ENCODE data around the gene CD109.

The CD109 gene

GRCh38 chr6:73732845-73733675 is 37.1 kb downstream of the CD109 start:
- TF ChIP-seq, protein P1, sequence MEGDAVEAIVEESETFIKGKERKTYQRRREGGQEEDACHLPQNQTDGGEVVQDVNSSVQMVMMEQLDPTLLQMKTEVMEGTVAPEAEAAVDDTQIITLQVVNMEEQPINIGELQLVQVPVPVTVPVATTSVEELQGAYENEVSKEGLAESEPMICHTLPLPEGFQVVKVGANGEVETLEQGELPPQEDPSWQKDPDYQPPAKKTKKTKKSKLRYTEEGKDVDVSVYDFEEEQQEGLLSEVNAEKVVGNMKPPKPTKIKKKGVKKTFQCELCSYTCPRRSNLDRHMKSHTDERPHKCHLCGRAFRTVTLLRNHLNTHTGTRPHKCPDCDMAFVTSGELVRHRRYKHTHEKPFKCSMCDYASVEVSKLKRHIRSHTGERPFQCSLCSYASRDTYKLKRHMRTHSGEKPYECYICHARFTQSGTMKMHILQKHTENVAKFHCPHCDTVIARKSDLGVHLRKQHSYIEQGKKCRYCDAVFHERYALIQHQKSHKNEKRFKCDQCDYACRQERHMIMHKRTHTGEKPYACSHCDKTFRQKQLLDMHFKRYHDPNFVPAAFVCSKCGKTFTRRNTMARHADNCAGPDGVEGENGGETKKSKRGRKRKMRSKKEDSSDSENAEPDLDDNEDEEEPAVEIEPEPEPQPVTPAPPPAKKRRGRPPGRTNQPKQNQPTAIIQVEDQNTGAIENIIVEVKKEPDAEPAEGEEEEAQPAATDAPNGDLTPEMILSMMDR (conservative IDR thresholded peaks at IDR 0.05; ENCODE audit: low read depth, low read length): peak; percentile 97
- DNase-seq (ENCODE audit: low read depth): no peak
- H3K4me3 ChIP-seq (ENCODE audit: low read length): no peak overlapping the region

DNA sequence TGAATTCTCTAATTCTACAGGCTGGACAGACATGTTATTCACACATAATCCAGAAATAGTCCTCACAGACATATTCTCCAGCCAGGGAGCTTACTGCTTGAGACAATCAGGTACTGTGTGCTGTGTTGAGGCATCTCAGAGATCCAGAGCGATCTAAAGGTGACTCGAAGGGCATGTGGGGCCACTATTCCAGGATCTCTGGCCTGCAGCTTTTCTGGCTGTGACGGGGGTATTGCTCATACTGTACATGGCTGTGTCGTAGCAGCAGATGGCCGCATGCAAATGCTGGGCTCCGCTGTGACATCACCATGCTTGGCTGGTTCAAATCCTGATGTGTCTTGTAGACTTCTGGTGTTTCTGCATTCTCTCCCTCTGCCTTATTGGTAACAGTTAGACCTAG is 37.8 kb downstream of the CD109 start:
- no peak for DNase-seq (ENCODE audit: low read depth)
- no peak overlapping the region for H3K4me3 ChIP-seq (ENCODE audit: low read length)
- TF ChIP-seq, protein P1 (conservative IDR thresholded peaks at IDR 0.05; ENCODE audit: low read depth, low read length): no peak

GRCh38 chr6:73734832-73735453 is 38.9 kb downstream of the CD109 start:
- no peak overlapping the region for H3K4me3 ChIP-seq (ENCODE audit: low read length)
- TF ChIP-seq, protein P1 (conservative IDR thresholded peaks at IDR 0.05; ENCODE audit: low read depth, low read length): no peak
- DNase-seq (ENCODE audit: low read depth): no peak

GRCh38 chr6:73738367-73739028 is 42.5 kb downstream of the CD109 start:
- TF ChIP-seq, protein P1 (conservative IDR thresholded peaks at IDR 0.05; ENCODE audit: low read depth, low read length): no peak
- no peak for DNase-seq (ENCODE audit: low read depth)
- H3K4me3 ChIP-seq (ENCODE audit: low read length): no peak overlapping the region

GRCh38 chr6:73739096-73739495 is 43.1 kb downstream of the CD109 start:
- peak; percentile 19 for DNase-seq (ENCODE audit: low read depth)

DNA sequence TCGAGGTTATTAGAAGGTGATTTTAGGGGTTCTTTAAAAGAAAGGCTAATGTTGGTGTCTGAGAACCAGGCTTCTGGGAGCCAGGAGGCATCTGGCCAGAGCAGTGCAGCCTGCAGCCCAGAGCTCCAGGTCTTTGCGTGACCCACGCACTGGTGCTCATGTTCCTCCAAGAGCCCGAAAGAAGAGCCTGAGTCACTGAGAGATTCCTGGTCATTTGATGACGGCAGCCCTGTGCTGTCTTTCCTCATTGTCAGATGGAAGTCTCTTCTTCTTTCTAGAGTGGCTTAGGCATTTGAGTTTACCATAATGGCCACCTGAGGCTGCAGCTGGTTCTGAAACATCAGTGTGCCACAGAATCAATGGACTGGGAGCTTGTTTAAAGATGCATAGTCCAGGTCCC is 46.4 kb downstream of the CD109 start:
- no peak overlapping the region for H3K4me3 ChIP-seq (ENCODE audit: low read length)
- DNase-seq (ENCODE audit: low read depth): no peak
- TF ChIP-seq, protein P1 (conservative IDR thresholded peaks at IDR 0.05; ENCODE audit: low read depth, low read length): no peak

More at GRCh38 chr6:73739096-73739495, 43.1 kb downstream of the CD109 start:
- TF ChIP-seq, protein P1 (conservative IDR thresholded peaks at IDR 0.05; ENCODE audit: low read depth, low read length): peak; percentile 70
- no peak overlapping the region for H3K4me3 ChIP-seq (ENCODE audit: low read length)

Measured in retinal pigment epithelial cell (primary cell).